ENCODE measurements around the gene SMIM24. TPM values are rescaled to one million over a fixed set of nuclear protein-coding genes. Genes with fewer than 3 reads are reported as not detected.

Gene SMIM24
- total and polyA plus RNA-seq, 2 experiments from 2014 or later, result 5.0 to 21.5 TPM

DNA sequence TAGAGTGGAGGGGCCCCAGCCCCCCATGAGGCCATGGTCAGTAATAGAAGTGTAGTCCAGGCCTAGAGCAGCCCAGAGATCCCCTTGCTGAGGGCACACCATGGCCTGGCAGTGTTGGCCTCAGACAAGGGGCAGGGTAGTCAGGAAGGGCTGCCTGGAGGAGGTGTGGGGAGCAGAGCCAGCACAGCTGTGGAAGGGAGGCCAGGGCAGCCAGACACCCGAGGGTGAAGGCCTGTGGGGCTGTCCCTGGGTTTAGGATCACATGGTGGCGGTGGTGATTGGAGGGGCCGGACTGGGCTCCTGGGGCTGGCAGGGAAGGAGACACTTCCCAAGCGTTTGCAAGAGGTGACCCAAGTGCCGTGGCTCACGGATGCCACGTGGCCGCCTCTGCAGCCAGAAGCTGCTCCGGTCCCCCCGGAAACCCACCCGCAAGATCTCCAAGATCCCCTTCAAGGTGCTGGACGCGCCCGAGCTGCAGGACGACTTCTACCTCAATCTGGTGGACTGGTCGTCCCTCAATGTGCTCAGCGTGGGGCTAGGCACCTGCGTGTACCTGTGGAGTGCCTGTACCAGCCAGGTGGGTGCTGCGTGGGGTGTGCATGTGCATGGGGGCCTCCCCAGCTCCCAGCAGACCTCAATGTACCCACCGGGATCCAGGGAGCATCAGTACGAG, 47.0 kb upstream of the SMIM24 start (continued):
- TF ChIP-seq, protein P1, sequence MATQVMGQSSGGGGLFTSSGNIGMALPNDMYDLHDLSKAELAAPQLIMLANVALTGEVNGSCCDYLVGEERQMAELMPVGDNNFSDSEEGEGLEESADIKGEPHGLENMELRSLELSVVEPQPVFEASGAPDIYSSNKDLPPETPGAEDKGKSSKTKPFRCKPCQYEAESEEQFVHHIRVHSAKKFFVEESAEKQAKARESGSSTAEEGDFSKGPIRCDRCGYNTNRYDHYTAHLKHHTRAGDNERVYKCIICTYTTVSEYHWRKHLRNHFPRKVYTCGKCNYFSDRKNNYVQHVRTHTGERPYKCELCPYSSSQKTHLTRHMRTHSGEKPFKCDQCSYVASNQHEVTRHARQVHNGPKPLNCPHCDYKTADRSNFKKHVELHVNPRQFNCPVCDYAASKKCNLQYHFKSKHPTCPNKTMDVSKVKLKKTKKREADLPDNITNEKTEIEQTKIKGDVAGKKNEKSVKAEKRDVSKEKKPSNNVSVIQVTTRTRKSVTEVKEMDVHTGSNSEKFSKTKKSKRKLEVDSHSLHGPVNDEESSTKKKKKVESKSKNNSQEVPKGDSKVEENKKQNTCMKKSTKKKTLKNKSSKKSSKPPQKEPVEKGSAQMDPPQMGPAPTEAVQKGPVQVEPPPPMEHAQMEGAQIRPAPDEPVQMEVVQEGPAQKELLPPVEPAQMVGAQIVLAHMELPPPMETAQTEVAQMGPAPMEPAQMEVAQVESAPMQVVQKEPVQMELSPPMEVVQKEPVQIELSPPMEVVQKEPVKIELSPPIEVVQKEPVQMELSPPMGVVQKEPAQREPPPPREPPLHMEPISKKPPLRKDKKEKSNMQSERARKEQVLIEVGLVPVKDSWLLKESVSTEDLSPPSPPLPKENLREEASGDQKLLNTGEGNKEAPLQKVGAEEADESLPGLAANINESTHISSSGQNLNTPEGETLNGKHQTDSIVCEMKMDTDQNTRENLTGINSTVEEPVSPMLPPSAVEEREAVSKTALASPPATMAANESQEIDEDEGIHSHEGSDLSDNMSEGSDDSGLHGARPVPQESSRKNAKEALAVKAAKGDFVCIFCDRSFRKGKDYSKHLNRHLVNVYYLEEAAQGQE (IDR thresholded peaks at IDR 0.05; ENCODE audit: unreplicated experiment), result no peak
- TF ChIP-seq STAT1 (IDR thresholded peaks at IDR 0.05; ENCODE audit: unreplicated experiment), result no peak
- TF ChIP-seq EZH2 (IDR thresholded peaks at IDR 0.05; ENCODE audit: low read depth, unreplicated experiment), result no peak
- TF ChIP-seq POLR2AphosphoS5 (IDR thresholded peaks at IDR 0.05; ENCODE audit: low read depth), result no peak
- TF ChIP-seq JUNB (IDR thresholded peaks at IDR 0.05; ENCODE audit: unreplicated experiment), result no peak
- TF ChIP-seq, protein P2, sequence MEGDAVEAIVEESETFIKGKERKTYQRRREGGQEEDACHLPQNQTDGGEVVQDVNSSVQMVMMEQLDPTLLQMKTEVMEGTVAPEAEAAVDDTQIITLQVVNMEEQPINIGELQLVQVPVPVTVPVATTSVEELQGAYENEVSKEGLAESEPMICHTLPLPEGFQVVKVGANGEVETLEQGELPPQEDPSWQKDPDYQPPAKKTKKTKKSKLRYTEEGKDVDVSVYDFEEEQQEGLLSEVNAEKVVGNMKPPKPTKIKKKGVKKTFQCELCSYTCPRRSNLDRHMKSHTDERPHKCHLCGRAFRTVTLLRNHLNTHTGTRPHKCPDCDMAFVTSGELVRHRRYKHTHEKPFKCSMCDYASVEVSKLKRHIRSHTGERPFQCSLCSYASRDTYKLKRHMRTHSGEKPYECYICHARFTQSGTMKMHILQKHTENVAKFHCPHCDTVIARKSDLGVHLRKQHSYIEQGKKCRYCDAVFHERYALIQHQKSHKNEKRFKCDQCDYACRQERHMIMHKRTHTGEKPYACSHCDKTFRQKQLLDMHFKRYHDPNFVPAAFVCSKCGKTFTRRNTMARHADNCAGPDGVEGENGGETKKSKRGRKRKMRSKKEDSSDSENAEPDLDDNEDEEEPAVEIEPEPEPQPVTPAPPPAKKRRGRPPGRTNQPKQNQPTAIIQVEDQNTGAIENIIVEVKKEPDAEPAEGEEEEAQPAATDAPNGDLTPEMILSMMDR (conservative IDR thresholded peaks at IDR 0.05; ENCODE audit: low read depth in 2 of 2), result no peak
- TF ChIP-seq, protein P3, sequence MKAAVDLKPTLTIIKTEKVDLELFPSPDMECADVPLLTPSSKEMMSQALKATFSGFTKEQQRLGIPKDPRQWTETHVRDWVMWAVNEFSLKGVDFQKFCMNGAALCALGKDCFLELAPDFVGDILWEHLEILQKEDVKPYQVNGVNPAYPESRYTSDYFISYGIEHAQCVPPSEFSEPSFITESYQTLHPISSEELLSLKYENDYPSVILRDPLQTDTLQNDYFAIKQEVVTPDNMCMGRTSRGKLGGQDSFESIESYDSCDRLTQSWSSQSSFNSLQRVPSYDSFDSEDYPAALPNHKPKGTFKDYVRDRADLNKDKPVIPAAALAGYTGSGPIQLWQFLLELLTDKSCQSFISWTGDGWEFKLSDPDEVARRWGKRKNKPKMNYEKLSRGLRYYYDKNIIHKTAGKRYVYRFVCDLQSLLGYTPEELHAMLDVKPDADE (IDR thresholded peaks at IDR 0.05), result no peak

DNA sequence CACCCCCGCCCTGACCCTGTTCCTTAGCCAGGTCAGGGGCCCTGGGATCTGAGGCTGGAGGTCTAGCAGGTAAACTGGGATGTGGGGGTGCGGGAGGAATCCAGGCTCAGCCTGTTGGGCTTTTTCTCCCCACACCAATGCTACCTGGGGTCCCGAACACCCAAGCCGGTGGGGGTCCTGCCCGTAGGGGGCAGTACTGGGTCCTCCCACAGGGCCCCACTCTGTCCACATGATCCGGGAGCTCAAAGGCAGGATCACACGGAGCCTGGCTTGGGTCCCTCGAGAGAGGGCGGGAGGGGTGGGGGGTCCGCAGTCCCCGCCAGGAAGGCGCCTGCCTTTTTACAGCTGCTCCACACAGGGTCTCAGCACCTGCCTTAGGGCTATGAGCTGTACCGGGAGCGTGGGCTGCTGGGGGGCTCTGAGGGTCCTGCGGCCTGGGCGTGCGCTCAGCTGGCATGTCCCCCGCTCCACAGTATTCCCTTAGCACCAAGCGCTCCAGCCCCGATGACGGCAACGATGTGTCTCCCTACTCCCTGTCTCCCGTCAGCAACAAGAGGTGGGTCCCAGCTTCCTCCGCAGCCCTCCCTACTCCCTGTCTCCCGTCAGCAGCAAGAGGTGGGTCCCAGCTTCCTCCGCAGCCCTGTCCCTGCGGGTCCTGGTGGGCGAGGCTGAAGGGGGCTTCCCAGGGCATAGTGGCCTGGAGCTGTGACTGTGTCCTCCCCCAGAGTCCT, 46.3 kb upstream of the SMIM24 start:
- peaks cover 3% of the 10 kb centered on the region for H3K27me3 Mint-ChIP-seq (ENCODE audit: insufficient read depth, low read depth, poor library complexity)
- H3K4me1 Mint-ChIP-seq, result no peaks in the 10 kb centered on the region; the same call in 2 of the 3 replicates
- H4K20me1 ChIP-seq (replicated peaks; ENCODE audit: insufficient read depth), result no peaks in the 10 kb centered on the region; the same call in 1 of the 2 replicates
- no peak overlapping the region for H3K27ac ChIP-seq (ENCODE audit: low read depth)
- no peak for DNase-seq (ENCODE audit: low spot score)
- H3K9me2 ChIP-seq (ENCODE audit: insufficient read depth), result no peaks in the 10 kb centered on the region
- peak; percentile 51 for ATAC-seq
- no peak overlapping the region for H3K4me2 ChIP-seq
- H3F3A ChIP-seq (replicated peaks; ENCODE audit: low read depth), result no peaks in the 10 kb centered on the region
- no peak overlapping the region for H3K4me3 ChIP-seq
- no peak overlapping the region for H2AFZ ChIP-seq
- no peak overlapping the region for H3K27ac Mint-ChIP-seq
- H3K27me3 ChIP-seq (ENCODE audit: insufficient read depth), result no peaks in the 10 kb centered on the region
- H3K36me3 Mint-ChIP-seq (ENCODE audit: low read depth), result peaks cover 11% of the 10 kb centered on the region
- H3K36me3 ChIP-seq (ENCODE audit: insufficient read depth), result no peaks in the 10 kb centered on the region
- TF ChIP-seq, protein P2 (conservative IDR thresholded peaks at IDR 0.05; ENCODE audit: low read depth in 2 of 2), result peak; percentile 19 to 41; a peak in 3 of 4 replicates
- TF ChIP-seq STAT1 (IDR thresholded peaks at IDR 0.05; ENCODE audit: unreplicated experiment), result no peak
- no peaks in the 10 kb centered on the region for H3K4me1 ChIP-seq (ENCODE audit: insufficient read depth)
- no peaks in the 10 kb centered on the region; the same call in 2 of the 3 replicates for H3K9me3 Mint-ChIP-seq
- H3K4me3 Mint-ChIP-seq, result no peak overlapping the region
- H3K79me2 ChIP-seq (replicated peaks; ENCODE audit: insufficient read depth), result peaks cover 5% of the 10 kb centered on the region; the same call in 1 of the 2 replicates

Data from GM23338 (cell line).